HCT116 (cell line): Measurements from ENCODE around the gene FAM221B. TPM values are rescaled to one million over a fixed set of nuclear protein-coding genes. Genes with fewer than 3 reads are reported as not detected.

Experiments
- ATAC-seq: fragments of 200-7000 bp; cut with Tn5 transposase; 2 replicates; pipeline ENCODE4 v1.9.1; 2020; ENCODE audit warnings: mild to moderate bottlenecking, moderate library complexity
- BruUV-seq: library from RNA; stranded (reverse); fragments of 400-500 nt; replicated peaks from 2 replicates; lab custom pipeline; 2021; lab: Mats Ljungman, UMichigan
- CTCF ChIA-PET: fragments of 300-600 bp; sonication (Branson Sonifier 250); formaldehyde crosslinking; loops from one replicate; lab custom pipeline; 2021; ENCODE audit warnings: antibody characterized with exemption; lab: Charles Lee
- POLR2A ChIA-PET: fragments of 300-600, 350-600 bp; sonication (Branson Sonifier 250); formaldehyde crosslinking; loops from one replicate; lab custom pipeline; 2021; ENCODE audit warnings: antibody characterized with exemption; lab: Charles Lee
- RAD21 ChIA-PET, 2 experiments: fragments of 300-600 bp; sonication (Branson Sonifier 250); formaldehyde crosslinking; loops; one replicate each; lab custom pipeline; 2023; ENCODE audit warnings: low total read pairs in 2 of 2; ENCODE audit not compliant: uncharacterized antibody in 2 of 2, unreplicated experiment in 2 of 2, low non-redundant PET in 1 of 2; lab: Charles Lee
- DNase-seq: peaks from one replicate; pipeline ENCODE4 v3.0.0-alpha.2; 2010; ENCODE audit warnings: low read depth, low spot score
- H2AFZ ChIP-seq: fragments of 200-600 bp; shearing (Covaris generic), sonication (generic); 2 replicates; pipeline ENCODE4 v1.6.1; 2017; ENCODE audit warnings: low read depth, mixed run types, mixed read lengths, antibody characterized with exemption, low read length; ENCODE audit not compliant: poor library complexity, severe bottlenecking
- H3K27ac ChIP-seq: 2 replicates; pipeline ENCODE4 v1.5.1; 2012; ENCODE audit warnings: low read depth, low read length
- H3K27me3 ChIP-seq: fragments of 200-600 bp; sonication (generic); 2 replicates; pipeline ENCODE4 v1.6.1; 2016; ENCODE audit warnings: mixed run types, low read length, mixed read lengths; ENCODE audit not compliant: insufficient read depth
- H3K36me3 ChIP-seq, 2 experiments: fragments of 200-500 bp in 1 of 2; fragments of 200-600 bp in 1 of 2; sonication (Bioruptor generic) in 1 of 2; sonication (generic) in 1 of 2; 2 replicates each; pipeline versions ENCODE4 v1.5.1 to v1.6.1; 2014 to 2016; ENCODE audit warnings: low read length in 2 of 2, inconsistent platforms in 1 of 2, mixed read lengths in 1 of 2, mixed run types in 1 of 2; ENCODE audit not compliant: insufficient read depth in 2 of 2, control insufficient read depth in 1 of 2
- H3K4me1 ChIP-seq, 2 experiments: fragments of 200-600 bp in 1 of 2; sonication (generic) in 1 of 2; 2 replicates each; pipeline versions ENCODE4 v1.5.1 to v1.6.1; 2012 to 2017; ENCODE audit warnings: low read length in 2 of 2, inconsistent platforms in 1 of 2, mild to moderate bottlenecking in 1 of 2, mixed read lengths in 1 of 2, mixed run types in 1 of 2, moderate library complexity in 1 of 2; ENCODE audit not compliant: insufficient read depth in 2 of 2, control insufficient read depth in 1 of 2
- H3K4me2 ChIP-seq: fragments of 200-600 bp; sonication (generic); 2 replicates; pipeline ENCODE4 v1.6.1; 2017; ENCODE audit warnings: mixed run types, low read length, mixed read lengths
- H3K4me3 ChIP-seq, 2 experiments: fragments of 200-600 bp in 1 of 2; sonication (generic) in 1 of 2; replicated peaks in 1 of 2; 2 replicates each; pipeline ENCODE4 v1.5.1; 2011 to 2016; ENCODE audit warnings: low read length in 2 of 2, control low read depth in 1 of 2, low read depth in 1 of 2, mild to moderate bottlenecking in 1 of 2, mixed read lengths in 1 of 2, mixed run types in 1 of 2
- H3K79me2 ChIP-seq: fragments of 200-600 bp; sonication (generic); 2 replicates; pipeline ENCODE4 v1.6.1; 2017; ENCODE audit warnings: mild to moderate bottlenecking, mixed run types, low read length, moderate library complexity, mixed read lengths; ENCODE audit not compliant: insufficient read depth
- H3K9ac ChIP-seq: fragments of 200-600 bp; sonication (generic); 2 replicates; pipeline ENCODE4 v1.6.1; 2016; ENCODE audit warnings: low read length, mixed read lengths
- H3K9me2 ChIP-seq: fragments of 200-600 bp; sonication (generic), shearing (Covaris generic); 2 replicates; pipeline ENCODE4 v1.6.1; 2017; ENCODE audit warnings: mixed run types, mild to moderate bottlenecking, moderate library complexity; ENCODE audit not compliant: insufficient read depth
- H3K9me3 ChIP-seq, 2 experiments: fragments of 200-500 bp in 1 of 2; fragments of 200-600 bp in 1 of 2; sonication (Bioruptor generic) in 1 of 2; sonication (generic) in 1 of 2; 2 replicates each; pipeline ENCODE4 v1.6.1; 2014 to 2017; ENCODE audit warnings: low read length in 2 of 2, mixed read lengths in 2 of 2, inconsistent platforms in 1 of 2, low read depth in 1 of 2, mild to moderate bottlenecking in 1 of 2, mixed run types in 1 of 2, moderate library complexity in 1 of 2; ENCODE audit not compliant: control insufficient read depth in 1 of 2, insufficient read depth in 1 of 2
- H4K20me1 ChIP-seq: fragments of 200-600 bp; sonication (generic), shearing (Covaris generic); 2 replicates; pipeline ENCODE4 v1.6.1; 2017; ENCODE audit warnings: mixed run types, mild to moderate bottlenecking, moderate library complexity; ENCODE audit not compliant: insufficient read depth
- ATF3 ChIP-seq: IDR thresholded peaks from 2 replicates; pipeline ENCODE4 v1.6.1; 2012
- CEBPB ChIP-seq: IDR thresholded peaks from 2 replicates; pipeline ENCODE4 v1.6.1; 2012; ENCODE audit warnings: low read depth
- ELF1 ChIP-seq: IDR thresholded peaks from 2 replicates; pipeline ENCODE4 v1.6.1; 2012; ENCODE audit warnings: low read depth, borderline replicate concordance
- MAX ChIP-seq: IDR thresholded peaks from 2 replicates; pipeline ENCODE4 v1.6.1; 2012
- intact Hi-C: fragments of 100-400 bp; cut with micrococcal nuclease; formaldehyde crosslinking; loops from 2 replicates; pipeline ENCODE4 v1.10.0; 2022
- total RNA-seq: library from RNA; stranded (reverse); gene quantifications from one replicate; pipeline ENCODE4 v1.2.1, GENCODE V29; 2021; ENCODE audit not compliant: unreplicated experiment
- TF ChIP-seq, protein P1 (sequence below): IDR thresholded peaks from 2 replicates; pipeline ENCODE4 v1.6.1; 2012; ENCODE audit warnings: low read depth

Gene FAM221B
- total RNA-seq, 1 experiment from 2014 or later, result not detected

GRCh38 chr9:35774907-35775635 lies 53.5 kb downstream of the FAM221B start:
- Histone ChIP-seq H3K4me1 (peaks cover 2 to 6% of the 10 kb centered on the region in 2 experiments; a peak in 2 of 4 replicates), H3K9ac (no peak overlapping the region), H3K79me2 (no peaks in the 10 kb centered on the region), H2AFZ (no peak overlapping the region), H3K9me3 (no peaks in the 10 kb centered on the region), H3K4me2 (no peak overlapping the region), H3K36me3 (no peaks in the 10 kb centered on the region), H3K27ac (no peak overlapping the region), H3K4me3 (no peak overlapping the region), H3K27me3 (no peaks in the 10 kb centered on the region), H3K9me2 (no peaks in the 10 kb centered on the region), H4K20me1 (no peaks in the 10 kb centered on the region)
- ATAC-seq (no peak), DNase-seq (no peak)
- ChIA-PET RAD21 (no interaction called here), CTCF (interaction anchor here (0.8 to 1.7 kb wide), 2 partner anchors 15 to 107 kb away, joined by 5 to 6 read pairs; no protein-coding TSS in a partner anchor), POLR2A (no interaction called here)
- intact Hi-C loops, result no loop called here
- TF ChIP-seq MAX (no peak), ATF3 (no peak), ELF1 (no peak), CEBPB (no peak)
- TF ChIP-seq, protein P1, sequence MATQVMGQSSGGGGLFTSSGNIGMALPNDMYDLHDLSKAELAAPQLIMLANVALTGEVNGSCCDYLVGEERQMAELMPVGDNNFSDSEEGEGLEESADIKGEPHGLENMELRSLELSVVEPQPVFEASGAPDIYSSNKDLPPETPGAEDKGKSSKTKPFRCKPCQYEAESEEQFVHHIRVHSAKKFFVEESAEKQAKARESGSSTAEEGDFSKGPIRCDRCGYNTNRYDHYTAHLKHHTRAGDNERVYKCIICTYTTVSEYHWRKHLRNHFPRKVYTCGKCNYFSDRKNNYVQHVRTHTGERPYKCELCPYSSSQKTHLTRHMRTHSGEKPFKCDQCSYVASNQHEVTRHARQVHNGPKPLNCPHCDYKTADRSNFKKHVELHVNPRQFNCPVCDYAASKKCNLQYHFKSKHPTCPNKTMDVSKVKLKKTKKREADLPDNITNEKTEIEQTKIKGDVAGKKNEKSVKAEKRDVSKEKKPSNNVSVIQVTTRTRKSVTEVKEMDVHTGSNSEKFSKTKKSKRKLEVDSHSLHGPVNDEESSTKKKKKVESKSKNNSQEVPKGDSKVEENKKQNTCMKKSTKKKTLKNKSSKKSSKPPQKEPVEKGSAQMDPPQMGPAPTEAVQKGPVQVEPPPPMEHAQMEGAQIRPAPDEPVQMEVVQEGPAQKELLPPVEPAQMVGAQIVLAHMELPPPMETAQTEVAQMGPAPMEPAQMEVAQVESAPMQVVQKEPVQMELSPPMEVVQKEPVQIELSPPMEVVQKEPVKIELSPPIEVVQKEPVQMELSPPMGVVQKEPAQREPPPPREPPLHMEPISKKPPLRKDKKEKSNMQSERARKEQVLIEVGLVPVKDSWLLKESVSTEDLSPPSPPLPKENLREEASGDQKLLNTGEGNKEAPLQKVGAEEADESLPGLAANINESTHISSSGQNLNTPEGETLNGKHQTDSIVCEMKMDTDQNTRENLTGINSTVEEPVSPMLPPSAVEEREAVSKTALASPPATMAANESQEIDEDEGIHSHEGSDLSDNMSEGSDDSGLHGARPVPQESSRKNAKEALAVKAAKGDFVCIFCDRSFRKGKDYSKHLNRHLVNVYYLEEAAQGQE, result no peak
- no TSS peak for BruUV-seq
